ENCODE results near the gene BCL7A. TPM values are rescaled to one million over a fixed set of nuclear protein-coding genes. Genes with fewer than 3 reads are reported as not detected.

Gene BCL7A
- 7.0 and 10.6 TPM in 2 replicates for total RNA-seq

DNA sequence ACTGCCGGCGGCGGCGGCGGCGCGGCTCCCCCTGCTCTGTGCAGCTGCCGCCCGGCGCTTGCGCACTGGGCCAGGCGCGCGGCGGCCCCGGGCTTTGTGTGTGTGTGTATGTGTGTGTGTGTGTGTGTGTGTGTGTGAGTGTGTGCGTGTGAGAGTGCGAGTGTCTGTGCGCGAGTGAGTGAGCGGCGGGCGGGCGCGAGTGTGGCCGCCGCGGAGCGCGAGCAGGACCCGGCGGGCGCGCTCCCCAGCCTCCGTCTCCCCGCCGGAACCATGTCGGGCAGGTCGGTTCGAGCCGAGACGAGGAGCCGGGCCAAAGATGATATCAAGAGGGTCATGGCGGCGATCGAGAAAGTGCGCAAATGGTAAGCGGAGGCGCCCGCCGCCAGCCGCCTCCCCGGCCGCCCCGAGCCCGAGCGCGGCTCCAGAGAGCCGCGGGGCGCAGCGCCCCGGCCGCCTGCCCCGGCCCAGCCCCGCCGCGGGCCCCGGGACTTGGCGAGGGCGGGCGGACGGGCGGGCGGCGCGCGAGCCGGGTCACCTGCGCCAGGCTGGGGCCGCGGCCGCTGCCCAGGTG lies at the start of gene BCL7A:
TSS of gene BCL7A (plus strand) at position 63 of the 571 bp plus-strand sequence. CDS start at position 271, 208 bp downstream.

GRCh38 chr12:122078141-122079032 lies 56.7 kb downstream of the BCL7A start, which contains the start of gene MLXIP:
TSS of gene MLXIP (plus strand) at chr12:122078756. CDS start at chr12:122078854, 98 bp downstream.

Other genes starting within 250 kb of the BCL7A start
- 17.0 and 18.2 TPM in 2 replicates for gene RHOF, start 228.2 kb upstream of the BCL7A start, total RNA-seq
- gene SETD1B, start 217.9 kb upstream of the BCL7A start, total RNA-seq: 5.7 and 8.0 TPM in 2 replicates
- not detected in 2 replicates for gene HPD, start 163.0 kb upstream of the BCL7A start, total RNA-seq
- 41.2 and 59.0 TPM in 2 replicates for gene PSMD9, start 133.1 kb upstream of the BCL7A start, total RNA-seq
- 3.6 and 4.3 TPM in 2 replicates for gene CFAP251, start 103.3 kb upstream of the BCL7A start, total RNA-seq
- gene MLXIP, start 56.9 kb downstream of the BCL7A start, total RNA-seq: 28.8 and 32.8 TPM in 2 replicates
- not detected in 2 replicates for gene IL31, start 152.3 kb downstream of the BCL7A start, total RNA-seq
- gene LRRC43, start 161.2 kb downstream of the BCL7A start, total RNA-seq: 0.57 and 2.0 TPM in 2 replicates
- not detected in 2 replicates for gene B3GNT4, start 181.8 kb downstream of the BCL7A start, total RNA-seq
- 49.3 and 62.8 TPM in 2 replicates for gene DIABLO, start 204.2 kb downstream of the BCL7A start, total RNA-seq
- gene VPS33A, start 244.6 kb downstream of the BCL7A start, total RNA-seq: 22.5 and 23.8 TPM in 2 replicates

All from thoracic aorta endothelial cell (primary cell).